Raji (cell line): ENCODE data around the gene DAND5.

Experiments used
- POLR2A ChIP-seq: IDR thresholded peaks from 2 replicates; pipeline ENCODE4 v1.6.1; 2011; ENCODE audit warnings: low read depth, low read length, control low read depth; ENCODE audit not compliant: insufficient read depth

The DAND5 gene

GRCh38 chr19:12938779-12939601 is 30.4 kb upstream of the DAND5 start:
- no peak for TF ChIP-seq POLR2A

DNA sequence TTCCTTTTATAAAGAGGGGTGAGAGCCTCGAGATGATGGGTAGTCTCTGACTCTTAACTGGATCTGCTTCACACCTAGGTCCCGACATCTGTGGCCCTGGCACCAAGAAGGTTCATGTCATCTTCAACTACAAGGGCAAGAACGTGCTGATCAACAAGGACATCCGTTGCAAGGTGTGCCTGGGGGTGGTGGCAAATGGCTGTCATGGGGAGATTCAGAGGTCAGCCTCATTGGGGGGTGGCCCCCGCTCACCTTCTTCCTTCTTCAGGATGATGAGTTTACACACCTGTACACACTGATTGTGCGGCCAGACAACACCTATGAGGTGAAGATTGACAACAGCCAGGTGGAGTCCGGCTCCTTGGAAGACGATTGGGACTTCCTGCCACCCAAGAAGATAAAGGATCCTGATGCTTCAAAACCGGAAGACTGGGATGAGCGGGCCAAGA is 29.4 kb upstream of the DAND5 start:
- no peak for TF ChIP-seq POLR2A

DNA sequence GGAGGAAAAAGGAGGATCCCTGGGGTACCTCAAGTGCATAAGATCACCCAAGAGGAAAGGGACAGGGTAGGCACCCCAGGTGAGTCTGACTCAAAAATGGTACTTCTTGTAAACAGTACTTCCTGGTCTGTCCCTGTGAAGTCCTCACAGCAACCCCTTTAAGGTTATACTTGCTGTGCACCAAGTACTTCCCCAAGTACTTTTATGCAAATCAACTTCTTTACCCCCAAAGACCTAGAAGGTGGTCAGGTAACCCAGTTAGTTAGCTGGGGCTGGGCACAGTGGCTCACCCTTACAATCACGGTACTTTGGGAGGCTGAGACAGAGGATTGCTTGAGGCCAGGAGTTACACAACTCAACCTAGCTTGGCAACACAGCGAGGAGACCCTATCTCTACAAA is 28.5 kb upstream of the DAND5 start:
- 0 out of 2 replicates have a peak, but pooled peaks have one; percentile 14 for TF ChIP-seq POLR2A

GRCh38 chr19:12943437-12944044 is 25.8 kb upstream of the DAND5 start:
- TF ChIP-seq POLR2A, result no peak

DNA sequence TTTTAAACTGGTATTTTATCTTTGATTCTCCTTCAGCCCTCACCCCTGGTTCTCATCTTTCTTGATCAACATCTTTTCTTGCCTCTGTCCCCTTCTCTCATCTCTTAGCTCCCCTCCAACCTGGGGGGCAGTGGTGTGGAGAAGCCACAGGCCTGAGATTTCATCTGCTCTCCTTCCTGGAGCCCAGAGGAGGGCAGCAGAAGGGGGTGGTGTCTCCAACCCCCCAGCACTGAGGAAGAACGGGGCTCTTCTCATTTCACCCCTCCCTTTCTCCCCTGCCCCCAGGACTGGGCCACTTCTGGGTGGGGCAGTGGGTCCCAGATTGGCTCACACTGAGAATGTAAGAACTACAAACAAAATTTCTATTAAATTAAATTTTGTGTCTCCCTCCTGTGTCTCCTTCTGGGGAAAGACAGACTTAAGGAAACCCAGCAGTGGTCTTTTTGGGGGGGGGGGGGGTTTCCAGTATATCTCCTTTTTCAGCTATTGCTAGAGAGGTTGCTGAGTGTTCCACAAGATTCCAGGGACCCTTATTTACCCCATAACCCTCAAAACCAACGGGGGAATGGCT is 25.2 kb upstream of the DAND5 start:
- no peak for TF ChIP-seq POLR2A

DNA sequence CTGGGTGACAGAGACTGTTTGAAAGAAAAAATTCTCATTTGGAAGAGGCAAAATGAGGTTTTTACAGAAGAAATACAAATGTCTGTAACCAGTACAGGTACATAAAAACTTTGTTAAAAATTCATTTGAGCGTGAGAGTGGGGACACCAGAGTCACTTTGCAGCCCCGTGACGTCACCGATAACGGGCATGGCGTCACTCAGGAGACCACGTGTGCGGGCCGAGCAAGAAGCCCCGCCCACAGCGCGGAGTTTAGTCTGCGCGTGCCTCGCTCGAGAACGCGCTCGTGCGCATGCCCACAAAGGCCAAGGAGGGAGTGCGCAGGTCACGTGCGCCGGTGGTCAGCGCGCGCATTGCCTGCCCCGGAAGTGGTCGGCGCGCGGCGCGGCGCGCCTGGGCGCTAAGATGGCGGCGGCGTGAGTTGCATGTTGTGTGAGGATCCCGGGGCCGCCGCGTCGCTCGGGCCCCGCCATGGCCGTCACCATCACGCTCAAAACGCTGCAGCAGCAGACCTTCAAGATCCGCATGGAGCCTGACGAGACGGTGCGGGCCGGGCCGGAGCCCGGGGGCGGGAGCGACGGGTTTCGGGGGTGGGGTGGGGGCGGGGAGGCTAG is 23.8 kb upstream of the DAND5 start, which contains the start of gene RAD23A:
TSS of gene RAD23A (plus strand) at position 384 of the 613 bp plus-strand sequence. CDS start at position 471, 87 bp downstream.
- peak; percentile 95 for TF ChIP-seq POLR2A

DNA sequence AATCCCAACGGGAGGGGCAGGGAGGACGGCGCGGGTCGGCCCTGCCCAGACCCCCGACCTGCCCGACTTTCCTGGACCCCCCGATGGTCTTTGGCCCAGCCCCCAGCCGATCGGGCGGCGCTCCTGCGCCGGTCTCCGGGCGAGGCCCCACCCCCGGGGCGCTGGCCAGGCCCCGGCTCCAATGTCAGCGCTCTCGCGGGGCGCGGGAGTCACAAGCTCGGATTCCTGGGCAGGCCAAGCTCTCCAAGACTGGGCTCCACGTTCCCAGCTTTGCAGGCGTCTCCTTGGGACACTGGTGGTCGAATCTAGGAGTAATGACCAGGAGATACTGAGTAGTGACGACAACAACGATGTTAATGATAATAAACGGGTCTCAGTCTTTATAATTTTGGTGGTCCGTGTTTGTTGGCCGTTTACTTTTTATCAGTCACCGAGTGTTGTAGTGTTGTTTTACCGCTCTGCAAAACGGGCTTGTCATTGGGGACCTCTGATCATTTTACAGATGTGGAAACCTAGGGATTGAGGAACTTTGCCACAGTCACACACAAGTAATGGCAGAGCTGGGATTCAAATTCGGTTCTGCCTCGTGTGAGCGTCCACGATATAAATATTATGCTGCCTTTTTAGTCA is 23.2 kb upstream of the DAND5 start:
- TF ChIP-seq POLR2A, result no peak

GRCh38 chr19:12946731-12947496 is 22.5 kb upstream of the DAND5 start:
- TF ChIP-seq POLR2A, result no peak

DNA sequence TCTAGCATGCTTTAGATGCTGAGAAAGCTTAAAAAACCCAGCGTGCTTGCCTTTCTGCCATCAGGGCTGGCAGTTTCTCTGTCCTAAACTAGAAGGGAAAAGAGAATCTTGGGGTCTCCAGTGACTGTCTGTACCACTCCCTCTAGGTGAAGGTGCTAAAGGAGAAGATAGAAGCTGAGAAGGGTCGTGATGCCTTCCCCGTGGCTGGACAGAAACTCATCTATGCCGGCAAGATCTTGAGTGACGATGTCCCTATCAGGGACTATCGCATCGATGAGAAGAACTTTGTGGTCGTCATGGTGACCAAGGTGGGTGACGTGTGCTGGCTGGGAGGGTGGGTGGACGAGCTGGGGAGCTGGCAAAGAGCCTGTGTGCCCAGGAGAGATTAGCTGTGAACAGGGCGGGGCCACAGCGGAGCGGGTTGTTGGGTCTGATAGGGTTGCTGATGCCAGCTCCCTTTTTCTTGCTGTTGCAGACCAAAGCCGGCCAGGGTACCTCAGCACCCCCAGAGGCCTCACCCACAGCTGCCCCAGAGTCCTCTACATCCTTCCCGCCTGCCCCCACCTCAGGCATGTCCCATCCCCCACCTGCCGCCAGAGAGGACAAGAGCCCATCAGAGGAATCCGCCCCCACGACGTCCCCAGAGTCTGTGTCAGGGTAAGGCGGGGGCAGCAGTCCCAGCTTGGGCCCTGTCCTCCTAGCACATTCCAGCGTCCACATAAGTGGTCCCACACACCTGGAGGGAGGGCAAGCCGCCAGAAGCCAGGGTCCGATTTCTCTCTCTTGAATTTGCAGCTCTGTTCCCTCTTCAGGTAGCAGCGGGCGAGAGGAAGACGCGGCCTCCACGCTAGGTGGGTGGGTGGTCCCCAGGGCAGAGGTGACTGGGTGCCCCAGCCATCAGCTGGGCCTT is 21.4 kb upstream of the DAND5 start:
- TF ChIP-seq POLR2A, result no peak

DNA sequence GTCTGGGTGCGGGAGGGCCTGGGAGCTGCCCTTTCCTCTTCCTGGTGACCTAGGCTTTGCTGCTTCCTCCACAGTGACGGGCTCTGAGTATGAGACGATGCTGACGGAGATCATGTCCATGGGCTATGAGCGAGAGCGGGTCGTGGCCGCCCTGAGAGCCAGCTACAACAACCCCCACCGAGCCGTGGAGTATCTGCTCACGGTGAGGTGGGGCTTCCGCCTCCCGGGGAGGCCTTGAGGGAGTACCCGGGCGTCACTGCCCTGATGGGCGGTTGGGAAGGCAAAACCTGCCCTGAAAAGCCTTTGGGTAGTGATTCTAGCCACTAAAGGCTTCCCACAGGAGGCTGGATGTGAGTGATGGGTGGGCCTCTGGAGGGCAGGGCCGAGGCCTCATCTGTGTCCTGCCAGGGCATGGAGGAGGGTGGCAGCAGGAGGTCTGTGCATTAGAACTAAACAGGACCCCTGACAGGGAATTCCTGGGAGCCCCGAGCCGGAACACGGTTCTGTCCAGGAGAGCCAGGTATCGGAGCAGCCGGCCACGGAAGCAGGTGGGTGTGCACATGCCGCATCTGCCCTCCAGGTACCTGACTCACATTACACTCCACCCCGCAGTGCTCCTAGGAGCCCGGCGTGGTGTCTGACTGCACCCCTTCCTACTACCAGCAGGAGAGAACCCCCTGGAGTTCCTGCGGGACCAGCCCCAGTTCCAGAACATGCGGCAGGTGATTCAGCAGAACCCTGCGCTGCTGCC is 20.6 kb upstream of the DAND5 start:
- TF ChIP-seq POLR2A, result no peak

- TF ChIP-seq POLR2A, result no peak
These were observed 19.8 kb upstream of the DAND5 start for GRCh38 chr19:12949363-12950283.
